ENCODE results near the gene ATG4B. TPM values are rescaled to one million over a fixed set of nuclear protein-coding genes. Genes with fewer than 3 reads are reported as not detected.

The ATG4B gene
- total RNA-seq, 2 donors from 2014 or later: 126 to 166 TPM

DNA sequence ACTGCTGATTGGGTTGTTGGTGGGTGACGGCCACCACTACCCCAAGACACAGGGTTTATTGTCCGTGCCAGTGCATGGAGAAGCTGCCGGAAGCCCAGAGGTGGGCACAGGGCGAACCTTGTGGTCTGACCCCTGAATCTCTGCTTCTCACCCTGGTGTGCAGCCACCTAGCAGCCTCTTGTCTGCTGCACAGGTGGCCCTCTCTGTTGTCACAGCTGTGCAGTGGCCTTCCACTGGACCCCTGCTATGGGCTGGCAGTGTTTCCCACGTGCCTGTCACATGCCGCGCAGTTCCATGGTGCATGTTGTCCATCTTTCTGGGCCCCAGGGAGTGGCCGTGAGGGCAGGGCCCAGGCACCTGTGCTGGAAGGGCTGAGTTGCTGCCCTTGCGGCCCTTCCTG, 15.2 kb downstream of the ATG4B start:
- Mint-ChIP-seq H3K9me3 (no peaks in the 10 kb centered on the region), H3K36me3 (ENCODE audit: low read depth) (peaks cover 54% of the 10 kb centered on the region), H3K4me3 (no peak overlapping the region), H3K27ac (no peak overlapping the region), H3K27me3 (ENCODE audit: insufficient read depth) (no peaks in the 10 kb centered on the region), H3K4me1 (peaks cover 10% of the 10 kb centered on the region)
- no peak overlapping the region for H3K9ac ChIP-seq (ENCODE audit: extremely low read depth, low read length, poor library complexity, severe bottlenecking)
- H3K9me3 ChIP-seq (ENCODE audit: control insufficient read depth, low read length): no peaks in the 10 kb centered on the region
- no peak for TF ChIP-seq CTCF (conservative IDR thresholded peaks at IDR 0.05)
- H3K36me3 ChIP-seq (ENCODE audit: control insufficient read depth, insufficient read depth, low read length): peaks cover 57% of the 10 kb centered on the region
- DNase-seq: no peak
- WGBS, 2 experiments (ENCODE audit: insufficient coverage in 1 of 2, insufficient read length in 1 of 2): 93 to 98% methylated on average over 7 to 9 of the region's 9 CpGs
- no peak overlapping the region for H3K4me3 ChIP-seq (ENCODE audit: low read length)
- H3K27me3 ChIP-seq (ENCODE audit: control insufficient read depth, insufficient read depth, low read length, poor library complexity, severe bottlenecking): no peaks in the 10 kb centered on the region
- H3K4me1 ChIP-seq (ENCODE audit: control insufficient read depth, insufficient read depth, low read length): no peaks in the 10 kb centered on the region
- no peak overlapping the region for H3K27ac ChIP-seq (ENCODE audit: low read depth, low read length)

DNA sequence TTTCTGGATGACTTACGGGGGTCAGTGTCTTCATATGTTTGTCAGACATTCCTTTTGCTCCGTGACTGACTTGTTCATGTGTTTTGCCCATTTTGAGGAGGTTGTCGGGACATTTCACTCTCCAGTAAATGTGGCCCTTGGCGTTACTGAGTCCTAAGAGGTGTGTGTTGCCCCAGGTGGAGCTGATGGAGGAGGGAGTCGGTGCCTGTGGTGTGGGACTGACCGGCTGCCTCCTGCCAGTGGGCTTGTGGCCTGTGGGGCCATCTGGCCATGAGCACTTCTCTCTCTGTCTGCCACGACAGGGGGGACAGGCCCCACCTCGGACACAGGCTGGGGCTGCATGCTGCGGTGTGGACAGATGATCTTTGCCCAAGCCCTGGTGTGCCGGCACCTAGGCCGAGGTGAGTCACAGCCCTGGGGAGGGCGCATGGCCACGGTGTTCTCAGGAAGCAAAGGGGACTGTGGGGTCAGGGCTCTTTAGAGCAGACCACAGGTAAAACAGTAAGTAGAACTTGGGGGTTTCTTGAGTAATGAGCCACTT, 15.8 kb downstream of the ATG4B start:
- Mint-ChIP-seq H3K36me3 (ENCODE audit: low read depth) (peaks cover 56% of the 10 kb centered on the region), H3K9me3 (no peaks in the 10 kb centered on the region), H3K4me3 (no peak overlapping the region), H3K27ac (no peak overlapping the region), H3K4me1 (peaks cover 10% of the 10 kb centered on the region), H3K27me3 (ENCODE audit: insufficient read depth) (no peaks in the 10 kb centered on the region)
- Histone ChIP-seq H3K9me3 (ENCODE audit: control insufficient read depth, low read length) (no peaks in the 10 kb centered on the region), H3K27me3 (ENCODE audit: control insufficient read depth, insufficient read depth, low read length, poor library complexity, severe bottlenecking) (no peaks in the 10 kb centered on the region), H3K27ac (ENCODE audit: low read depth, low read length) (no peak overlapping the region), H3K4me3 (ENCODE audit: low read length) (no peak overlapping the region), H3K36me3 (ENCODE audit: control insufficient read depth, insufficient read depth, low read length) (peaks cover 57% of the 10 kb centered on the region), H3K9ac (ENCODE audit: extremely low read depth, low read length, poor library complexity, severe bottlenecking) (no peak overlapping the region), H3K4me1 (ENCODE audit: control insufficient read depth, insufficient read depth, low read length) (no peaks in the 10 kb centered on the region)
- DNase-seq: no peak
- no peak for TF ChIP-seq CTCF (conservative IDR thresholded peaks at IDR 0.05)
- 93% methylated on average over 5 to 13 of the region's 13 CpGs for WGBS, 2 experiments (ENCODE audit: insufficient coverage in 1 of 2, insufficient read length in 1 of 2)

GRCh38 chr2:241654551-241654950, 17.1 kb downstream of the ATG4B start:
- Histone ChIP-seq H3K9me3 (ENCODE audit: control insufficient read depth, low read length) (no peaks in the 10 kb centered on the region), H3K27ac (ENCODE audit: low read depth, low read length) (no peak overlapping the region), H3K4me1 (ENCODE audit: control insufficient read depth, insufficient read depth, low read length) (no peaks in the 10 kb centered on the region), H3K36me3 (ENCODE audit: control insufficient read depth, insufficient read depth, low read length) (peaks cover 70% of the 10 kb centered on the region), H3K27me3 (ENCODE audit: control insufficient read depth, insufficient read depth, low read length, poor library complexity, severe bottlenecking) (no peaks in the 10 kb centered on the region), H3K4me3 (ENCODE audit: low read length) (no peak overlapping the region), H3K9ac (ENCODE audit: extremely low read depth, low read length, poor library complexity, severe bottlenecking) (no peak overlapping the region)
- Mint-ChIP-seq H3K27me3 (ENCODE audit: insufficient read depth) (no peaks in the 10 kb centered on the region), H3K4me3 (no peak overlapping the region), H3K4me1 (no peaks in the 10 kb centered on the region), H3K9me3 (no peaks in the 10 kb centered on the region), H3K27ac (no peak overlapping the region), H3K36me3 (ENCODE audit: low read depth) (peaks cover 65% of the 10 kb centered on the region)
- DNase-seq: no peak
- WGBS, 2 experiments (ENCODE audit: insufficient coverage in 1 of 2, insufficient read length in 1 of 2): 93 to 100% methylated on average over 1 to 12 of the region's 12 CpGs
- no peak for TF ChIP-seq CTCF (conservative IDR thresholded peaks at IDR 0.05)
